OCI-LY3 (cell line): ENCODE measurements around the gene UGT1A1.

ENCODE experiments used
- CTCF ChIP-seq: fragments of 200-600, 300-600 bp; sonication (generic); IDR thresholded peaks from 2 replicates; pipeline ENCODE4 v1.5.1; 2014; ENCODE audit warnings: antibody characterized with exemption, low read length, low read depth
- EZH2phosphoT487 ChIP-seq: fragments of 200-600 bp; shearing (Covaris generic); IDR thresholded peaks from 2 replicates; pipeline ENCODE4 v1.6.1; 2018; ENCODE audit warnings: antibody characterized with exemption, mixed run types, low read depth

GRCh38 chr2:233796254-233796653, 36.2 kb downstream of the UGT1A1 start:
- TF ChIP-seq CTCF (no peak), EZH2phosphoT487 (no peak)
